DND-41 (cell line): ENCODE results near the gene RYR3.

Experiments used
- CTCF ChIP-seq: IDR thresholded peaks from 2 replicates; pipeline ENCODE4 v1.5.1; 2012; ENCODE audit warnings: borderline replicate concordance, low read length, moderate library complexity, mild to moderate bottlenecking; ENCODE audit not compliant: poor library complexity, severe bottlenecking; ENCODE audit errors: extremely low read depth
- EZH2 ChIP-seq: IDR thresholded peaks from 3 replicates; pipeline ENCODE4 v1.6.1; 2012; ENCODE audit warnings: borderline replicate concordance, low read depth, mild to moderate bottlenecking, moderate library complexity, low read length, inconsistent platforms; ENCODE audit not compliant: severe bottlenecking

DNA sequence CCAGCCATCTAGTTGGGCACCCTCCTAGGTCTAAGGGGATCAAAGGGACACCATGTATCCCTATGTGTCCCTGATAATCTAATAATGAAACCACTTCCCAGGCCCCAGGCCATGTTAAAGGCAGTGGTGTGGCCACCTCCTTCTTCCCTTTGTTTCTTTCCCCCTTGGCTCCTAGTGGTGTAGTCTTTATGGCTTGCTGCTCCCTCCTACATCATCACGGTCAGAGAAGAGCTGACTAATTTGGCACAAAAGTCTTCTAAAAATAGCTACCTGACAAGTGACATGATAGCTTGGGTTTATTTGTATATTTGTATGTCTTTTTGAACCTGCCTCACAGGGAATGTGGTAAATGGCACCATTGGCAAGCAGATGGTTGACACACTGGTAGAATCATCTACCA lies 526.5 kb downstream of the RYR3 start:
- TF ChIP-seq CTCF = no peak
- no peak for TF ChIP-seq EZH2
